Panc1 (cell line): ENCODE measurements around the gene CLEC4M.
"Not testable (repeated sequence)": the region's sequence is repeated elsewhere in the genome, so short reads cannot be mapped to it uniquely, and the experiment has no call there.

Source experiments
- POLR2AphosphoS5 ChIP-seq: IDR thresholded peaks from 2 replicates; pipeline ENCODE4 v1.6.1; 2012; ENCODE audit warnings: mild to moderate bottlenecking, low read depth, low read length, moderate library complexity
- TF ChIP-seq, protein P1 (sequence below): fragments of 450-650 bp; IDR thresholded peaks from 2 replicates; pipeline ENCODE4 v1.5.1; 2017; ENCODE audit warnings: mild to moderate bottlenecking

DNA sequence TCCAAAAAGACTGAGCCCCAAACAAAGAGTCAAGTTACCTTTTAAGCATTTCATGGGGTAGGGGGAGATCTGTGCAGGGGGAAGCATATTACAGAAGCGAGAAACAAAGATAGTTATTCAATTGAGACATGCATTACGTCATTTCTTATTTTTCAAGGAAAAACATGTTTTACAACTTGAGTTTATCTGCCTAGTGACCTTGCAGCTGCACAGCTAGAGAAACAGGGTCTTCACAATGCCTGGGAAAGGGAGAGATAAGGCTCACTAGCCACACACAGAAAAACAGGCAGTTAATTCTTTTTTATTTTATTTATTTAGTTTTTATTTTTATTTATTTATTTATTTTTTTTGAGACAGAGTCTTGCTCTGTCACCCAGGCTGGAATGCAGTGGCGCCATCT is 1.1 kb downstream of the CLEC4M start:
- TF ChIP-seq, protein P1, sequence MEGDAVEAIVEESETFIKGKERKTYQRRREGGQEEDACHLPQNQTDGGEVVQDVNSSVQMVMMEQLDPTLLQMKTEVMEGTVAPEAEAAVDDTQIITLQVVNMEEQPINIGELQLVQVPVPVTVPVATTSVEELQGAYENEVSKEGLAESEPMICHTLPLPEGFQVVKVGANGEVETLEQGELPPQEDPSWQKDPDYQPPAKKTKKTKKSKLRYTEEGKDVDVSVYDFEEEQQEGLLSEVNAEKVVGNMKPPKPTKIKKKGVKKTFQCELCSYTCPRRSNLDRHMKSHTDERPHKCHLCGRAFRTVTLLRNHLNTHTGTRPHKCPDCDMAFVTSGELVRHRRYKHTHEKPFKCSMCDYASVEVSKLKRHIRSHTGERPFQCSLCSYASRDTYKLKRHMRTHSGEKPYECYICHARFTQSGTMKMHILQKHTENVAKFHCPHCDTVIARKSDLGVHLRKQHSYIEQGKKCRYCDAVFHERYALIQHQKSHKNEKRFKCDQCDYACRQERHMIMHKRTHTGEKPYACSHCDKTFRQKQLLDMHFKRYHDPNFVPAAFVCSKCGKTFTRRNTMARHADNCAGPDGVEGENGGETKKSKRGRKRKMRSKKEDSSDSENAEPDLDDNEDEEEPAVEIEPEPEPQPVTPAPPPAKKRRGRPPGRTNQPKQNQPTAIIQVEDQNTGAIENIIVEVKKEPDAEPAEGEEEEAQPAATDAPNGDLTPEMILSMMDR: not testable (repeated sequence)
- TF ChIP-seq POLR2AphosphoS5: not testable (repeated sequence)
